Measurements from ENCODE around the gene AGFG2.

AGFG2 gene

DNA sequence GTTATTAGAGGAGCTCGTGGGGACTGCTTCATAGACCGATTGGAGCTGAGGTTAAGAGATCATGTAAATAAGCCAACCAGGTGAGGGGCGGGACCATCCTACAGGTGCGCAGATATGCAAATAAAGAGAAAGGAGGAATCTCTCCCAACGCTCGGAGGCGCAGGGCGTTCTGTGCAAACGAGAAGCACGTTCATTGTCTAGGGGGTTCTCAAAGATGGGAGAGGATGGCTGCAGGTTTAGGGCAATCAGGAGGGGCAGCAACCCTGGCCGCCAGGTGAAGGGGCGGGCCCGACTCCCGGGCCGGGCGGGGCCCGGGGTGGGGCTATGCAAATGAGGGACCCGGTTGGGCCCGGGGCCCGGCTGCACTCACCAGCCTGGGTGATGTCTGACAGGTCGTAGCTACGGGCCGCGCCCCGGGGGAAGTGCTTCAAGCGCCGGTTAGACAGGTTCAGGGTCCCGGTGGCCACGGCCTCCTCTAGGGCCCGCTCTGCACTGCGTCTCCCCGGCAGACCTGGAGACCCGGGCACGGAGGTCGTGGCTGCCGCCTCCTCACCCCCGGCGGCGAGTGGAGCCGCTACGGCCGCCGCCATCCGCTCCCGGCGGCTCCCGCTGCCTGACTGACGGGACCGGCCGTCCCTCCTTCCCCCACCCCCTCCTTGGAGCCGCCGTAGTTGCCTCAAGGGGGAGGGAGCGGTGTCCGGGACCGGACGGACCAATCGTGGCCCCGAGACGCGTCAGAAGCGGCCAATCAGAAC is 46.7 kb downstream of the AGFG2 start, which contains the start of gene LRCH4:
TSS of gene LRCH4 (minus strand) at position 619 of the 755 bp plus-strand sequence. CDS start at position 590, 29 bp downstream.
- DNase-seq (ENCODE audit: low read depth) = no peak
- H3K4me3 ChIP-seq (replicated peaks; ENCODE audit: low read depth, low read length) = peak within 1 kb of the TSS; percentile 80
- no peak for TF ChIP-seq CTCF (IDR thresholded peaks at IDR 0.05; ENCODE audit: low read length, missing control alignments)

GRCh38 chr7:100586266-100587025 is 47.4 kb downstream of the AGFG2 start, which contains the start of gene FBXO24:
FBXO24 (plus strand) TSS chr7:100586328; CDS start chr7:100586626, 298 bp downstream.
- DNase-seq (ENCODE audit: low read depth) = peak; percentile 100
- H3K4me3 ChIP-seq (replicated peaks; ENCODE audit: low read depth, low read length) = peak within 1 kb of the TSS; percentile 80
- TF ChIP-seq CTCF (IDR thresholded peaks at IDR 0.05; ENCODE audit: low read length, missing control alignments) = no peak

- H3K4me3 ChIP-seq (replicated peaks; ENCODE audit: low read depth, low read length) = no peak overlapping the region
- peak; percentile 45 for DNase-seq (ENCODE audit: low read depth)
- TF ChIP-seq CTCF (IDR thresholded peaks at IDR 0.05; ENCODE audit: low read length, missing control alignments) = peak; percentile 46
Measured at GRCh38 chr7:100588438-100588837, 49.4 kb downstream of the AGFG2 start.

- no peak for DNase-seq (ENCODE audit: low read depth)
- no peak overlapping the region for H3K4me3 ChIP-seq (replicated peaks; ENCODE audit: low read depth, low read length)
- no peak for TF ChIP-seq CTCF (IDR thresholded peaks at IDR 0.05; ENCODE audit: low read length, missing control alignments)
Measured at GRCh38 chr7:100589341-100589947, 50.4 kb downstream of the AGFG2 start.

GRCh38 chr7:100590077-100590737 is 51.2 kb downstream of the AGFG2 start:
- no peak for TF ChIP-seq CTCF (IDR thresholded peaks at IDR 0.05; ENCODE audit: low read length, missing control alignments)
- H3K4me3 ChIP-seq (replicated peaks; ENCODE audit: low read depth, low read length) = peak overlapping the region; percentile 19
- DNase-seq (ENCODE audit: low read depth) = peak; percentile 28

DNA sequence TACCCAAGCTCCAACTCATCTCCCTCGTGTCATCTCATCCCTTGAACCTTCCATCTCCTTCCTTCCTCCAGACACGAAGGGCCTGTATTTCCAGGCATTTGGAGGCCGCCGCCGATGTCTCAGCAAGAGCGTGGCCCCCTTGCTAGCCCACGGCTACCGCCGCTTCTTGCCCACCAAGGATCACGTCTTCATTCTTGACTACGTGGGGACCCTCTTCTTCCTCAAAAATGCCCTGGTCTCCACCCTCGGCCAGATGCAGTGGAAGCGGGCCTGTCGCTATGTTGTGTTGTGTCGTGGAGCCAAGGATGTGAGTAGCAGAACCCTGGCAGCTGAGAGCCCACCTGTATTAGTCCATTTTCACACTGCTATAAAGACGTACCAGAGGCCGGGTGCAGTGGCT is 52.6 kb downstream of the AGFG2 start:
- H3K4me3 ChIP-seq (replicated peaks; ENCODE audit: low read depth, low read length) = no peak overlapping the region
- DNase-seq (ENCODE audit: low read depth) = no peak
- no peak for TF ChIP-seq CTCF (IDR thresholded peaks at IDR 0.05; ENCODE audit: low read length, missing control alignments)
